Testis (tissue), 2 donors: ENCODE data around the gene PDCL2.

Experiments
- CTCF ChIP-seq, 3 experiments: fragments of 450-650 bp in 2 of 3; fragments of 200-600 bp in 1 of 3; sonication (generic) in 1 of 3; IDR thresholded peaks; one replicate each; pipeline ENCODE4 v1.5.1; 2016 to 2019; ENCODE audit warnings: antibody characterized with exemption in 3 of 3, mild to moderate bottlenecking in 2 of 3, moderate library complexity in 1 of 3
- POLR2A ChIP-seq: fragments of 450-650 bp; IDR thresholded peaks from one replicate; pipeline ENCODE4 v1.6.1; 2017; ENCODE audit warnings: antibody characterized with exemption, mild to moderate bottlenecking, moderate library complexity

GRCh38 chr4:55608591-55608990 is 16.5 kb upstream of the PDCL2 start:
- TF ChIP-seq CTCF (IDR thresholded peaks at IDR 0.05) (no peak), POLR2A (no peak)
